GM18858 (cell line): ENCODE measurements around the gene ERICH3.

ENCODE experiments used
- ATAC-seq: cut with Tn5 transposase; IDR thresholded peaks from one replicate; pipeline ENCODE4 v1.9.1; 2021; ENCODE audit not compliant: unreplicated experiment

ERICH3 gene

DNA sequence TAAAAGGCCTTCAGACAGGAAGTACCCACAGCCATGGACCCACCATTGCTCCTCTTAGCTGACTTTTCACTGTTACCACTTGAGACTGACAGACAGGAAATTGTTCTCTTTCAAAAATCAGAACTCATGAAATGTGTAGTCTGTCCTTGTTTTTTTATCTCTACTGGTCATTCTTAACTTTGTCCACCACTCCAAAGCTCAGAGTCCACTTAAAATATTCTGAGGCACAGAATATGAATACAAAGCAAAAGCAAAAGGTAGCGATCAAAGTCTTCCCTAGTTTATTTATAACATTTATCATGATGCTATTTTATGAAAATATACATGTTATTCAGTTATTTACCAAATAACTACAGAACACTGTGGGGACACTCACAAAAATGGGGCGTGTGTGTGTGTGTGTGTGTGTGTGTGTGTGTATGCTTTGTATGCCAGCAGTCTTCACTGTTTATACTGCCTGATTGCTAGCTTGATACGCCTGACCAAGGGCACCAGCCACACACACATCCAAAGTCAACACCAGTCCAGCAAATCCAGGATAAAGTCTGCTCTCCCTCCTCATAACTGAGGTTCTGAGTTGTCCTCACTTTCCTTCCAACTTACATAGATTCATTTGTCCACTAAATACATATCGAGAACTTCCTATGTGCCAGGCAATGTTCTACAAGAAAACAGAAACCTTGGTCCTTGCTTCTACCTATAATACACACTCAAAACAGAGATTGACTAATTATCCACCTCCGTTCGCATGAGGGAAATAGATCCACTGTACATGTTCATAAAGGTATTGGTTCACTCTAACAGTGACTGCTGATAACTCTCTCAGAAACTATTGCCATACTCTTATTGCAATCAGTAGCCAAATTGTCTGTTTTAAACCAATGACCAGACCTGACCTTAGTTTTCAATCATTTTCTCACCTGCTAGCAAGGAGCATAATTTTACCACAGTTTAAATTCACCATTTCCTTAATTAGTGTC, 79.4 kb downstream of the ERICH3 start:
- ATAC-seq = no peak

DNA sequence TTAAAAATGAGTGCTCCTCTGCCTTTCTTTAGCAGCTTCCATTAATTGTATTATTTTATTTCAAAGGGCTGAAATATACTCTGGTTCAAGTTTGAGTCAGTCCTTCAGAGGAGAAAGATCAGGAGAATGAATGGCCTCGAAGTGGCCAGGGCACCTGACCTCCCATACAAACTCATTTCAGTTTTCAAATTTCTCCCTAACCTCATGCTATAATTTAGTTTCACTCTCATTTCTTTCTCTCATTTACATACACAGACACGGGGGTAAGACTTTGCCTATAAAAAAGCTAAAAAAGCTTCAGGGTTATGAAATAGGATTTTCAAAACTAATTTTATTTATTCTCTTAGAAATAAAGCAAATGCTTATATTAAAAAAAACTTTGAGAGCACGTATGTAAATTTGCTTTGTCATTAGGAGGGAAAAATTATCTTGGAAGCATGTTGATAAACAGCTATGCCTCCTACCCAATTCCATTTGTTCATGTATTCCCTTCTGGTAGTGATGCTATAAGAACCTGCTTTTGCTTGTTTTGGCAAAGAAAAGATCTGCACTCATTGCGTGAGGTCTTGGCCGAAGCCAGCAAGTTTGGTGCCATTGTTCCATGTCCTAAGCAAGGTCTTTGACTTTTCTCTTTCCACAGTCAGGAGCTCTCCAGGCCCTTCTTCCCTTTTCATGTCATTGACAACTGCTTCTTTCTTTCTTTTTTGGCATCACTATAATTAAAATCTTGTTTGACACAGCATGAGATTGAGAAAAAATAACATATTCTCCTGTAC, 80.8 kb downstream of the ERICH3 start:
- ATAC-seq = no peak

DNA sequence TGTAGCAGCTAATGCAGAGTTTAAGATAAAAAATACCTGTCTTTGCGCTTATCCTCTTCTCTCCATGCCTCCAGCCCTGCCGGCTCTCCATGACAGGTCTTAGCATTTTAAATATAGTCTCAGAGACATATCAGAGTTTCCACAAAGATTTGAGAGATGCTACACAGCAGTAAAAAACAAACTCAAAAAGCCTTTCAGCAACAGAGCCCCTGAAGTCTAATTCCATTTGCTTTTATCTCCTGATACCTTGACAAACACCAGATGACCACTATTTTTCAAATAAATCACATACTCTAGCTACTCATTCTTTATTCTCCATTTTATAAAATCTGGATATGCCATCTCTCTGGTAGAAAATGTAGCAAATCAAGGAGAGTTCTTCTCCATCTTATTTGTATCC, 81.6 kb downstream of the ERICH3 start:
- ATAC-seq = no peak

DNA sequence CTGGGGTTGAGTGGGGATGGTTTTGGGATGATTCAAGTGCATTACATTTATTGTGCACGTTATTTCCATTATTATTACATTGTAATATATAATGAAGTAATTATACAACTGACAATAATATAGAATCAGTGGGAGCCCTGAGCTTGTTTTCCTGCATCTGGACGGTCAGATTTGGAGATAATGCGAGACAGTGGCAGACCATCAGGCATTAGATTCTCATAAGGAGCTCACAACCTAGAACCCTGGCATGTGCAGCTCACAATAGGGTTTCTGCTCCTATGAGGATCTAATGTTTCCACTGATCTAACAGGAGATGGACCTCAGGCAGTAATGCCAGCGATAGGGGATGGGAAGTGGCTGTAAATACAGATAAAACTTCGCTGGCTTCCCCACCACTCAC, 83.3 kb downstream of the ERICH3 start:
- ATAC-seq = no peak

DNA sequence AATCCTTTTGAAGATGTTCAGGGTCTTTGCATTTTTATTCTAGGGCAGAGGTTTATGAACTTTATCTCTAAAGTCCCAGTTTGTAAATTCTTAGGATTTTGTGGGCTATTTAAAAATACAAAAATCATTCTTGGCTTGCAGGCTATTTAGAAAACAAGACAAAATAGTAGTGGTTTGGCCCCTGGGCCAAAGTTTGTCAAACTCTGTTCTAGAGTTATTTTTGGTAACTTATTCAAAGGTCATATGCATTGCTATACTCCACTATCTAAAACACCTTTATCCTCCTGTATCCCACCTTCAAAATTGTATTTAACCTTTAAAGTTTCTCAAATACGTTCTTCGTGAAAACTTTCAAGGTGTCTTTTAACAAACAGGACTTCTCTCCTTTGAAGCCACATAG, 85.7 kb downstream of the ERICH3 start:
- no peak for ATAC-seq

DNA sequence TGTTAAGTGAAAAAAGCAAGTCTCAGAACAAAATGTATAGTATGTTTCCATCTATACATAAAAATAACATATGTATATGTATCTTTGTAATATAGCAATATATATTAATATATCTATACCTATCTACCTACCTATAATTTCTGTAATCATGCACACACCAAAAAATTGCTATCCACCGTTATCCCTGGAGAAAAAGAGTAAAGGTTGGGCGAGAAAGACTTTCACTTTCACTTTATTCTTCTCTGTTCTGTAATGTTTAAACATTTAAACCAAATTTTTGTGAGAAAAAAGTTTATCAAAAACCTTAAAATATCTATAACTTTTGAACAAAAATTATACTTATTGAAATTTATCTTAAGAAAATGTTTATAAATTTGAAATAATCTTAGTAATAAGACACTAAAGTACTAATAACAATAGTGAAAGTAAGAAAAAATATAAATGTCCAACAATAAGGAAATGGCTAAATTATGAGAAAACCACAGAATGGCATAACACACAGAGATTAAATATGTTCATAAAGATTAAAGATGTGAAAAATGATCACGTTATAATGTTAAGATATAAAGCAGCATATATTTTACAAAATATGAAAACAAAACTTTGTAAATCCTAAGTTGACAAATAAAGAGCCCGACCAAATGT, 87.2 kb downstream of the ERICH3 start:
- no peak for ATAC-seq

DNA sequence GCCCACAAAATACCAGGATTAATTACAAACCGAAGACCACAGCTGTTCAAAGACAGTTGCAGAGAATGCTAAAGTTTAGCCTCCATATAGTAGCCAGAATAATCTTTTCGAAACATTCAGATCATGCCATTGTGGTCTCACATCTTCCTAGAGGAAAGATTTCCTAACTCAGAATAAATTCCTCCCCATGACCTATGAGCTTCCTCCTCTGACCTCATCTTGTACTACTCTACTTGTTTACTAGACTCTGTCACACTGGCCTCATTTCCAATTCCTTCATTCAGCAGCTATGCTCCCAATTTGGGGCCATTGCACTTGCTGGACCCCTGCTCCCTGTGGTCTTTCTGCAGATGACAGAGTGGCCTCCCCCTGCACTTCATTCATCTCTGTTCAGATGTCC, 89.4 kb downstream of the ERICH3 start:
- ATAC-seq = no peak

DNA sequence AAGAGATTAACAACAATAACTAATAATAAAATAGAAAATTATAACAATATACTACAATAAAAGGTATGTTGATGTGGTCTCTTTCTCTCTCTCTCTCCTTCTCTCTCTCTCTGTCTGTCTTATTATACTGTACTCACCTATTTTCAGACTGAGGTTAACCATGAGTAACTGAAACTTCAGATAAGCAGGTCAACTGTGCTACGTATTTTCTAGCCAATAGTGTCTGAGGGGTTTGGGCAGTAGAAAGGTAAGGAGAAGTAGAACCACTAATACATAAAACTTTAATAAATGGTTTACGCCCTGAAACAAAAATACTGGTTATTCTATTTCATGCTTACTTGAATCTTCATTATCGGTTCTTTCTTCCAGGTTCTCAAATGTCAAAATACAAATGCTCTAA, 90.2 kb downstream of the ERICH3 start:
- no peak for ATAC-seq

DNA sequence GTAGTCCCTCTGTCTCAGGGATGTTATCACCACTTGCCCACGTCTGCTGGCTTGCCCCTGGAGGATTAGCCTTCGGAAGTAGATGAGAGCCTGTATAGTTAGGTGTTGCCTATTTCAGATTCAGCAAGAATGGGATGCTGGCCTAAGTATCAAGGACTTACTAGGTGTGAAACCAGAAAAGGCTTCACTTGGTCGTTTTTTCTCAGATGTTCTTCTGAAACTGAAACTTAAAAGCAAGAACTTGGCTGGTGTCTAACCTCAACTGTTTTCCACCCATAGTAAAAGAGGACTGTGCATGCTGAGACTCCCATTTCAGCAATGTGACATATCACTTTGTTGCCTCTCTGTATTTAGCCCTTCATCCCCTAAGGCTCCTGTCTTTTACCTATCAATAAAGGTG, 94.2 kb downstream of the ERICH3 start:
- peak; percentile 98 for ATAC-seq

DNA sequence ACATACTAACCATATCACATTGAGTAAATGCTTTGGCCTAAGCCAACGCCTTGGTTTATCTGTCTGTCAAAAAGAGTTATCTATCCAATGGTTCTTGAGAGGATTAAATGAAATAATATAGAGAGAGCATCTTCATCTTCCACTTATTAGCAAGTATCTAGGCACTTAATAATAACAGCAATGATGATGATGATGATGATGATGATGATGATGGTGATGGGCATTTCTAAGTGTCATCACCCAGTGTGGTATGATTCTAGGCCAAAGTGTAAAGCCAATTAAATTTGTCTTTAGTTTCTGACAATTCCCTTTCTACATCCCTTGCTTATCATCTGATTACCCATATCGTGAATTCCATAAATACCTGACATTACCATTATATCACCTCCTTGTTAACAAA, 95.5 kb downstream of the ERICH3 start:
- no peak for ATAC-seq

DNA sequence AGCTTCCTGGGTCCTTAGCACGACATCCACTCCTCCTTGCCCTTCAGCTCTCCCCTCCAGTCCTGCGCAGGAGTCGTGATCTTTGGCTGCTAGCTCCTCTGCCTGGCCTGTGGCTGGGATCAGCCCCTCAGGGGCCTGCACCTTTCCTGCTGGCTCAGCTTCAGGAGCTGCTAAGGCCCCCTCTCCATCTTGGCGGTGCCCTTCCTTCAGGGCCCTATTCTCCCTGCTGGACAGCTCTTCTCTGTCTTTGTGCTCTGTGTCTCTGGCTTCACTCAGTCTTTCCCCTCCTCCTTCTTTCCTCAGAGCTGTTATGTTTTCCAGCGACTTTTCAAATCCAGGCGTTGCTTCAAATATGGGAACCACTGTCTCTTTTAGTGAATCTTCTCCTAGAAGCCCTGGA, 101.7 kb downstream of the ERICH3 start:
- no peak for ATAC-seq

DNA sequence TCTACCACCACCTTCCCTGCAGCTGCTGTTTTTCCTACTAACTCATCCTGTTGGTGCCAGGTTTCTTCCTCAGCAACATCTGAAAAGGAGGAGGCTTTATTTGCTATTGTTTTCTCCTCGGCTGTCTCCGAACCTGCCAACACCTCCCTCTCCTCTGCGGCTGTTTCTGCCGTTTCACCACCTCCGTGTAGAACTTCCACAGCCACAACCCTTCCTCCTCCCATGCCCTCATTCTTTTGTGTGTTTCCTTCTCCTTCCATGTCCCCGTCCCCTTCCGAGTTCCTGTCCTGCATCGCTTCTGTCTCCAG, 102.1 kb downstream of the ERICH3 start:
- ATAC-seq = no peak

DNA sequence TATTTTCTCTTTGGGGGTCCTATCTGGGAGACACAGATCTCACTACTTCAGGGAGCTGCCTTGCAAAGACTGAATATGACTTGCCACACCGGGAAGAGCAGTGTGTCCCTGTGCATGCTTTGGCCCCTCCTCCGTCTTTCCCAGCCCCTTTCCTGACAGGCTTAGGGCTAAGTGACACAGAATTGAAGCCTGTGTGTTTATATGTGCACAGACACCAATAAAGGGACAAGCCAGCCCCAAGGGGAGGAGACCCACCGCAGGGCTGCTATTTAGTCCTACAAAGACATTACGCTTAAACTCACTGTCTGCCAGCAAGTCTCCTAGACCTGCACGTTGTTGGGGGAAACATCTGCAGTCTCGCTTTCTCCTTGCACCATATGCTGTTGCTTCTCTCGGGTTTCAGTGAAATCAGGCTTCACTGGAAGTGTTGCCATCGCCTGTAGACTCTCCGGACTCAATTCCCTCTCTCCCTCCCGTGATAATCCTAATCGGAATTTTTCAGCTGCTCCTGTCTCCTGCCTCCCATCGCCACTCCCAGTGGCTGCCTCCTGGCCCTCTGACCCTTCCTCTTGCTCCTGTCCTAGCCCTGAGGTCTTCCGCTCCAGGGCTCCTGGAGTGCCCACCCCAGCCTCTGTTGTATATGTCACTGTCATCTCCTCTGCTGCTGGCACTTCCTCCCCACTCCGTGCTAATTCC, 102.6 kb downstream of the ERICH3 start:
- ATAC-seq = no peak

DNA sequence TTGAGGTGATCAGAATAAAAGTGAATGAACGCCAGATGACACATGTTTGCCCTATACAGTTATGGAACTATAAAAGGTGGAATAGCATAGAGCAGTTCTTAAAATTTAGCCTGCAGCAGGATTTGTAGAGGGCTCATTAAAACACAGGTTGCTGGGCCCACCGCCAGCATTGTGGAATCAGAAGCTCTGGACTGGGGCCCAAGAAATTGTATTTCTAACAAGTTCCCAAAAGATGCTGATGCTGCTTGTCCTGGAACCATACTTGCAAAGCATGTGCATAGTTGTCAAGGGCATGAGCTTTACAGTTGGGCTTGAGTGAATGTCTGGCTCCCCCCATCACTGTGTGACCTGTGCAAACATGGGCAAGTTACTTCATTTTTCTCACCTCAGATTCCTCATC, 123.7 kb downstream of the ERICH3 start:
- no peak for ATAC-seq

DNA sequence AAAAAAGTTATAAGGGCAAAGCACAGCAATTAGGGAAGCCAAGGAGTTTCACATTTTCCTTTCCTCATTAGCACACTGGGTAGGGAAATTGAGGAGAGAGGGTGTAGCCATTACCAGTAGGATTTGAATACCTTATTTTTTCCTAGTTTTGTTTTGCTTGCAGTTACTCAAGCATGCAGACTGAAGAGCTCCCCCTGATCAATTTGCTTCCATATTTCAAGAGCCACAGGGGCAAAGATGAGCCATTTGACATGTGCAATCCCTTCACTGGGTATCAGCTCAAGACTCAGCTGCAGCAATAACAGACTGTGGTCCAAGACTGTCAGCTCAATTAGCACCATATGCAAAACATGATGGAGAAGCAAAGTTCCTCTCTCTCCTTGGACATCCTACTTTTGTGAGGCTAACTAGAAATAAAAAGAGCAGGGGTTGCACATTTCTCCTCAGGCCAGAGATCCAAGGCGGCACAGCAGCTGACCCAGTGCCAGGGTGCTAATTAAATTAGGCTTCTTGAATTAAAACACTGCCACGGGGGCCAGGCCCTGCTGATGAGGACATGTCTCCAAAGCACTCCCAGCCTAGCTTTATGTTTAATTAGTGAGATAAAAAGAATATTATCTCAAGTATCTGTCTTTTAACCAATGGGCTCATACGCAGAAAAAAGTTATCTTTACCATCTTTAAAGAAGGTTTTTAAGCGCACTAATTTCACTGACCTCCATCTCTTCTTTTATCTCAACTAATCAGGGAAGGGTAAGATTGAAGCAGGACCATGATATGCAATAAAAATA, 124.4 kb downstream of the ERICH3 start:
- no peak for ATAC-seq

DNA sequence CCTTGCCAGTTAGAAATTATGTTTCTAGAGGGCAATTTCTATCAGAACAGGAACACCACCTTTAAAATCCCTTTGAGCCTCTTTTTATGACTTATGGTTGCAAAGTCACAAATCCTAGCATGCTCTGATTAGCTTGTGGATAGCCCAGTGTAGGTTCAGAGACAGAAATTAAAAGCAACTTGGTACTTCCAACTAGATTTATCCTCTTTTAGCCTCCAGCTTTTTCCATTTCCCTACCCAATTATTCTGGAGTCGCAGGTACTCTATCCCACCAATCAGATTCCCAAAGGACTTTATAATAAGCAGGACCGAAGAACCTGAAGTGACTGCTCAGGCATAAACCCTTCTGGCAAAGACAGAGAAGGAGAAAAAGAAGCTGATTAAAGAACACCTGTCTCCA, 127.8 kb downstream of the ERICH3 start:
- ATAC-seq = no peak

DNA sequence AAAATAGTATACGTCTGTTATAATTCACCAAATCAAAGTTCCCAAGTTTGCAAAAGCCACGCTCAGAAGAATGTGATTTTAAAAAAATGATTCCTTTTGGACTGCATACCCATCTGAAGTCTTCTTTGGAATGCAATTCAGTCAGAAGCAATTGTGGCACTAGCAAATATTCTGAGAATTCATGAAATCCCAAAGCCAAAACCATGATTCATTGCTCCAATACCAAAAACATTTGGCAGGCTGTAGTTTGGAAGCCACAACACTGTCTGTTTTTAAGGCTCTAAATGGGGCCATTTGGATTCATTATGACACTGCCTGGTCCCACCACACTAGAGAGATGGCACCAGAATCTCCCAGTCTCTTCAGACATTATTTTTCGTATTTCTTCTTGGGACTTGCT, 139.4 kb downstream of the ERICH3 start:
- no peak for ATAC-seq

DNA sequence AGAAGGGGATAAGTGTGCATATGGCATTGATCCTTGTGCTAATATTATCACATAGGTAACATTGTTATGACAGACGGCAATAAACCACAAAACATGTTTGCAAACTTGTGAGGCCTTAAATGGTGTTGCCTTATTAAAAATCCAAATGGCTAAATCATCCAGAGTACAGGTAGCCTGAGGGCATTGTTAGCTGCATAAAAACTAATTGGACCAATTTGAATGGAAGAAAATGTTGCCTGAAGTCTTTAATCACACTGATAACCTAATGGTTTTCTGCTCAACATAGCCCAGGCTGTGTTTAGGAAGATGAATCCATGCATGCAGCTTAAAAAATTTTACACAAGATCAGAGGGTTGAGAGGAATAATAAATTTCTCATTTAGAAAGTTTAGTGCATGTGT, 141.8 kb downstream of the ERICH3 start:
- no peak for ATAC-seq

DNA sequence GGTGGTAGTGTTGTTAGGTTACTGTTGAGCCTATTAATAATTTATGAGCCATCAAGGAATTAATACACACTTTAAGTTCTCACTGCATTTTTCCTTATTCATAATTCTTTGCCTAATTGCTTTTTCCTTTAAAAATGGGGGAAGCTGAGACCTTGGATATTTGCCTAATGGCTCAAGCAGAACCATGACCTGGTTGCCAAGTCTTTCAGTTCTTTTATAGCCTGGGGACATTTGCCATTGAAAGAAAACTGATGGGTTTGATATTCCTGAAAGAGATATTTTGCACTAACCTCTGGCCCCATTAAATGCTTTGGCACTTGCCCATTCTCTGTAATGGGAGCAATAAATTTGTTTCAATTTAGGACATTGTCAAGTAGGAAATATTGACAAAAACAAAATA, 142.7 kb downstream of the ERICH3 start:
- ATAC-seq = no peak

DNA sequence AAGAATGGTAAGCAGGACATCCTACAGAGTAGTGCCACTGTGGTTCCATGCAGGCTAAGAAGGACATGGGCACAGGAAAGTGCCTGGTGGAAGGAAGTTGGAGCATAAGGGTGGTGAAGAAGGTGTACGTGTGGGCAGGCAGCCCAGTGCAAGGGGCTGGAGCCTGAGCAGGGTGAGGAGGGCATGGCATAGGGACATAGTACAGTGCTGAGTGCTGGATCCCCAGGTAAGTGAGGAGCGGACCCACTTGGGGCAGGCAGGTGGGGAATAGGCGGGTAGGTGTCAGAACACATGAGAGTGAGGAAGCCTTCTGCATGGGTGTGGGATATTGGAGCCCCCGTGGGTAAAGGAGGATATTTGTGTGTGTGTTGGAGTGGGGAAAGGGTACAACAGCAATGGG, 145.5 kb downstream of the ERICH3 start:
- ATAC-seq = no peak

DNA sequence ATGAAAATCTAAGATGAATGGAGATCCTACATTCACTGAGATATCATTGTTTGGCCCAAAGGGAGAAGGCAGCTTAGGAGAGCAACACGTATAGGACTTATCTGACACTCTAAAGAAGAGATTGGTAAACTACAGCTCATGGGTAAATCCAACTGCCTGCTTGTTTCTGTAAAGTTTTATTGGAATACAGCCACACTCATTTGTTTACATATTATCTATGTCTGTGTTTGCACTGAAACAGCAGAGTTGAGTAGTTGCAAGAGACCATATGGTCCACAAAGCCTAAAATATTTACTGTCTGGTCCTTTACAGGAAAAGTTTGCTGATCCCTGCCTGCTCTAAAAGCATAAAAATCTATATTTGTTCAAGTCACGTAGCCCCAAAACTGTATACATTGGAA, 146.9 kb downstream of the ERICH3 start:
- ATAC-seq = no peak
